ENCODE data around the gene BGN.

DNA sequence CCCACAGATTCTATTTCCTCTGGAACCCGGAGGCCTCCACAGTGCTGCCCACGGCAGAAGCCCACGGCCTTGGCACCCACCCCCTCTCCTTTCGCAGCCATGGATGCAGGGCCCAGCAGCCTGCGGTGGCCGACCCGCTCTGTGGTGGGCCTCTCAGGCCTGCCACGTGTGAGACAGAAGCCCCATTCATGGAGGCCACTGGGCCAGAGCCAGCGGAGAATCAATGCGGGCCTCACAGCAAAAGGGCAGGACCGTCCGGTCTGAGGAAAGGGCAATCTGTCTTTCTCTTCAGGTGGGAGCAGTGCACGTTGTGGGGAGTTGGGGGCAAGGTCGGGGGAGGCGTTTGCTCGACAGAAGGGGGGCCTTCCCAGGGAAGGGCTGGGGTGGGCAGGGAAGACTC lies 16.0 kb upstream of the BGN start:
- TF ChIP-seq, protein P1, sequence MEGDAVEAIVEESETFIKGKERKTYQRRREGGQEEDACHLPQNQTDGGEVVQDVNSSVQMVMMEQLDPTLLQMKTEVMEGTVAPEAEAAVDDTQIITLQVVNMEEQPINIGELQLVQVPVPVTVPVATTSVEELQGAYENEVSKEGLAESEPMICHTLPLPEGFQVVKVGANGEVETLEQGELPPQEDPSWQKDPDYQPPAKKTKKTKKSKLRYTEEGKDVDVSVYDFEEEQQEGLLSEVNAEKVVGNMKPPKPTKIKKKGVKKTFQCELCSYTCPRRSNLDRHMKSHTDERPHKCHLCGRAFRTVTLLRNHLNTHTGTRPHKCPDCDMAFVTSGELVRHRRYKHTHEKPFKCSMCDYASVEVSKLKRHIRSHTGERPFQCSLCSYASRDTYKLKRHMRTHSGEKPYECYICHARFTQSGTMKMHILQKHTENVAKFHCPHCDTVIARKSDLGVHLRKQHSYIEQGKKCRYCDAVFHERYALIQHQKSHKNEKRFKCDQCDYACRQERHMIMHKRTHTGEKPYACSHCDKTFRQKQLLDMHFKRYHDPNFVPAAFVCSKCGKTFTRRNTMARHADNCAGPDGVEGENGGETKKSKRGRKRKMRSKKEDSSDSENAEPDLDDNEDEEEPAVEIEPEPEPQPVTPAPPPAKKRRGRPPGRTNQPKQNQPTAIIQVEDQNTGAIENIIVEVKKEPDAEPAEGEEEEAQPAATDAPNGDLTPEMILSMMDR (IDR thresholded peaks at IDR 0.05) = no peak
- TF ChIP-seq ZFX (IDR thresholded peaks at IDR 0.05; ENCODE audit: borderline replicate concordance) = no peak
